Sigmoid colon (tissue), 7 donors: ENCODE measurements around the gene PSD4. TPM values are rescaled to one million over a fixed set of nuclear protein-coding genes. Genes with fewer than 3 reads are reported as not detected.

Experiments
- DNase-seq: peaks from one replicate; pipeline ENCODE4 v3.0.0-alpha.2; 2019
- H3K27ac ChIP-seq, 4 donors: fragments of 200-600 bp; sonication (generic); one replicate each; pipeline ENCODE4 v1.5.1; 2016 to 2019; ENCODE audit warnings: mild to moderate bottlenecking in 1 of 4
- H3K27me3 ChIP-seq, 3 donors: fragments of 200-600 bp; sonication (generic); one replicate each; pipeline ENCODE4 v1.5.1; 2019; ENCODE audit warnings: mild to moderate bottlenecking in 1 of 3
- H3K36me3 ChIP-seq, 4 donors: fragments of 200-600 bp; sonication (generic); one replicate each; pipeline ENCODE4 v1.5.1; 2016 to 2019
- H3K4me1 ChIP-seq, 4 donors: fragments of 200-600 bp; sonication (generic); one replicate each; pipeline ENCODE4 v1.5.1; 2017 to 2019
- H3K4me3 ChIP-seq, 4 donors: fragments of 200-600 bp; sonication (generic); one replicate each; pipeline ENCODE4 v1.5.1; 2017 to 2019; ENCODE audit warnings: mild to moderate bottlenecking in 2 of 4, moderate library complexity in 1 of 4
- H3K9me3 ChIP-seq, 4 donors: fragments of 200-600 bp in 3 of 4; sonication (generic) in 3 of 4; one replicate each; pipeline versions ENCODE4 v1.5.1 to v1.6.1; 2013 to 2019
- EP300 ChIP-seq, 4 donors: sonication (generic); formaldehyde crosslinking; IDR thresholded peaks; one replicate each; pipeline ENCODE4 v1.6.1; 2017; ENCODE audit warnings: antibody characterized with exemption in 4 of 4
- POLR2A ChIP-seq, 2 donors: fragments of 450-650 bp; IDR thresholded peaks; one replicate each; pipeline ENCODE4 v1.6.1; 2016; ENCODE audit warnings: antibody characterized with exemption in 2 of 2, mild to moderate bottlenecking in 2 of 2, moderate library complexity in 2 of 2
- POLR2AphosphoS5 ChIP-seq, 4 donors: sonication (generic); formaldehyde crosslinking; IDR thresholded peaks; one replicate each; pipeline ENCODE4 v1.6.1; 2017; ENCODE audit warnings: antibody characterized with exemption in 4 of 4
- WGBS, 2 donors: extraction: QIAGEN DNeasy Blood & Tissue Kit; methylation state at CpG; one replicate each; pipeline ENCODE4 v1.1.7; 2013; 5-methylcytosine and 5-hydroxymethylcytosine counted together
- intact Hi-C: fragments of 100-400 bp; cut with DNase I; formaldehyde crosslinking; loops from one replicate; pipeline ENCODE4 v1.15.1; 2023
- polyA plus RNA-seq, 3 donors: library from polyadenylated mRNA; stranded (reverse); fragments of 200-250 nt; gene quantifications; one replicate each; pipeline ENCODE4 v1.2.3, GENCODE V29; 2013
- total RNA-seq, 4 donors: library from RNA; depleted of rRNA; stranded (reverse); fragments of >200 nt; gene quantifications; one replicate each; pipeline ENCODE4 v1.1.0, GENCODE V29; 2016
- TF ChIP-seq, protein P1 (sequence below), 4 experiments: fragments of 450-650 bp in 3 of 4; fragments of 200-600 bp in 1 of 4; IDR thresholded peaks; one replicate each; pipeline ENCODE4 v1.5.1; 2016 to 2019; ENCODE audit warnings: antibody characterized with exemption in 4 of 4, mild to moderate bottlenecking in 3 of 4, moderate library complexity in 2 of 4
- donor health status: healthy with polysubstance abuse.
- donor health status: Bipolar disorder and iron deficiency.
- donor health status: healthy.

PSD4 gene
- total and polyA plus RNA-seq, 7 donors = 1.4 to 51.6 (median 6.6) TPM

DNA sequence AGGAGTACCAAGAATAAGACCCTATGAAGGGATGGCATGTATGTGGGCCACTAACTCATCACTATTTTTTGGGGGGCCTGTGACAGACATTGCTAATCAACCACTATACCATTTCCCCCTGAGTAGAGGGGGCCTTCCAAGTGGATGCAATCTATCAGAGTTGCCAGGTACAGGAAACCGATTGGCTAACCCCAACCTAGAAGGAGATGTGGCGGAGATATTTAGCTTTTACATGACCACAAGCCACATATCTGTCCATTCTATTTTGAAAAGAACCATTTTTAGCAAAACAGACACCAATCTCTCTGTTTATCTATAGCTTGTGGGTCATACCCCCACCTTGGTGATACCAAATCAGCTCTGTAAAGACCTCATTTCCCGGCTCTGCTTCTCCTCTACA lies 53.9 kb downstream of the PSD4 start:
- no peaks in the 10 kb centered on the region for H3K4me1 ChIP-seq
- no peak overlapping the region for H3K4me3 ChIP-seq
- TF ChIP-seq, protein P1, sequence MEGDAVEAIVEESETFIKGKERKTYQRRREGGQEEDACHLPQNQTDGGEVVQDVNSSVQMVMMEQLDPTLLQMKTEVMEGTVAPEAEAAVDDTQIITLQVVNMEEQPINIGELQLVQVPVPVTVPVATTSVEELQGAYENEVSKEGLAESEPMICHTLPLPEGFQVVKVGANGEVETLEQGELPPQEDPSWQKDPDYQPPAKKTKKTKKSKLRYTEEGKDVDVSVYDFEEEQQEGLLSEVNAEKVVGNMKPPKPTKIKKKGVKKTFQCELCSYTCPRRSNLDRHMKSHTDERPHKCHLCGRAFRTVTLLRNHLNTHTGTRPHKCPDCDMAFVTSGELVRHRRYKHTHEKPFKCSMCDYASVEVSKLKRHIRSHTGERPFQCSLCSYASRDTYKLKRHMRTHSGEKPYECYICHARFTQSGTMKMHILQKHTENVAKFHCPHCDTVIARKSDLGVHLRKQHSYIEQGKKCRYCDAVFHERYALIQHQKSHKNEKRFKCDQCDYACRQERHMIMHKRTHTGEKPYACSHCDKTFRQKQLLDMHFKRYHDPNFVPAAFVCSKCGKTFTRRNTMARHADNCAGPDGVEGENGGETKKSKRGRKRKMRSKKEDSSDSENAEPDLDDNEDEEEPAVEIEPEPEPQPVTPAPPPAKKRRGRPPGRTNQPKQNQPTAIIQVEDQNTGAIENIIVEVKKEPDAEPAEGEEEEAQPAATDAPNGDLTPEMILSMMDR (IDR thresholded peaks at IDR 0.05) = no peak
- TF ChIP-seq POLR2A (IDR thresholded peaks at IDR 0.05) (no peak), POLR2AphosphoS5 (IDR thresholded peaks at IDR 0.05) (no peak), EP300 (IDR thresholded peaks at IDR 0.05) (no peak)
- no peak for DNase-seq
- no peaks in the 10 kb centered on the region for H3K36me3 ChIP-seq
- H3K27me3 ChIP-seq = no peaks in the 10 kb centered on the region
- no peak overlapping the region for H3K27ac ChIP-seq
- WGBS, 2 donors = 77 to 90% methylated on average over 3 of the region's 3 CpGs
- intact Hi-C loops = no loop called here
- H3K9me3 ChIP-seq = no peaks in the 10 kb centered on the region

DNA sequence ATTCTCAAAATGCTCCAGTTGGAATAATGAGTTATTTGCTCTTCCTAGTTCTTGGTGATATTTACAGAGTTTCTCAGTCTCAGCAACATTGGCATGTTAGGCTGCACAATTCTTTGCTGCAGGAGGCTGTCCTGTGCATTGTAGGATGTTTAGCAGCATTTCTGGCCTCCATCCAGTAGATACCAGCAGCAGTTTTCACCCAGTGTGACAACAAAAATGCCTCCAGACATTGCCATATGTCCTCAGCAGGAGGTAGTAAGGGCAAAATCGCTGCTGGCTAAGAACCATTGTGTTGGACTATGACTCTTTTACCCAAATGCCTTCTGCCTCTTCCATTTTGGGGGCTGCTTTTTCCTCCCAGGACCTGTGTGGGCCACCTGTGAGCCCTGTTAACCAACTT lies 54.6 kb downstream of the PSD4 start:
- H3K4me3 ChIP-seq = no peak overlapping the region
- intact Hi-C loops = no loop called here
- DNase-seq = no peak
- no peak for TF ChIP-seq POLR2A (IDR thresholded peaks at IDR 0.05)
- no peak for TF ChIP-seq EP300 (IDR thresholded peaks at IDR 0.05)
- TF ChIP-seq POLR2AphosphoS5 (IDR thresholded peaks at IDR 0.05) = no peak
- TF ChIP-seq, protein P1 (IDR thresholded peaks at IDR 0.05) = no peak
- H3K36me3 ChIP-seq = no peaks in the 10 kb centered on the region
- no peaks in the 10 kb centered on the region for H3K27me3 ChIP-seq
- H3K4me1 ChIP-seq = no peaks in the 10 kb centered on the region
- no peaks in the 10 kb centered on the region for H3K9me3 ChIP-seq
- no peak overlapping the region for H3K27ac ChIP-seq
- 92 to 95% methylated on average over 1 of the region's 1 CpG for WGBS, 2 donors

DNA sequence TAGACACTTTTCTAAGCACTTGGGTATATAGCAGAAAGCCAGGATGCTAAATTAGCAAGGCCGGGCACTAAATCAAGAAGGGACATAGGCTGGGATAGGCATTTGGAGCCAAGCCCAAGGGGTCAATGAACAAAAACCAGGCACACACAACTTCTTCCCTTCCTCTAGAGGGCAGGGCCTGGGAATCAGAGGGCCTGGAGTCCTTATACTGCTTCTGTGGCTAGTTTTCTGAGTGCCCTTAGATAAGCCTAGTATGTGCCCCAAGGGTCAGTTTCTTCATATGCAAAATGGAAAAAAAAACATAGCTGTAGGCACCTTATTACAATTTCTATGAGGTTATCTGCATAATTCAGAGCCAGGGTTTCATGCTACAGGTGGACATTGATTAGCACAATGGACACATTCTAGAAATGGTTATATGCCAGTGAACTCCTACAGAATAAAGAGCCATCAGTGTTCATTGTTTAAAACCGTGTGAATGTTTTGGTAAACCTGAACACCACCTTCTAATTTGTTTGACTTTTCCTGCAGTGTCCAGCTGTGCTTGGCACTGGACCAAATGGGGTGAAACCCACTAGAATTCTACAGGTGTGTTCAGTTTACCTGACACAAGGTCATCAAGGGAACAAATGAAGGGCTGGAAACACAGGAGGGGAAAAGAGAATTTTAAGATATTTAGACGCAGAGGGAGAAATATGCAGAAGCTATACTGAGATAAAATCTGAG lies 55.4 kb downstream of the PSD4 start:
- 47 to 62% methylated on average over 3 of the region's 3 CpGs for WGBS, 2 donors
- H3K4me3 ChIP-seq = no peak overlapping the region
- intact Hi-C loops = no loop called here
- H3K36me3 ChIP-seq = no peaks in the 10 kb centered on the region
- H3K27me3 ChIP-seq = no peaks in the 10 kb centered on the region
- TF ChIP-seq, protein P1 (IDR thresholded peaks at IDR 0.05) = no peak
- no peak for TF ChIP-seq POLR2AphosphoS5 (IDR thresholded peaks at IDR 0.05)
- TF ChIP-seq EP300 (IDR thresholded peaks at IDR 0.05) = no peak
- no peak for TF ChIP-seq POLR2A (IDR thresholded peaks at IDR 0.05)
- no peak overlapping the region for H3K27ac ChIP-seq
- no peaks in the 10 kb centered on the region for H3K9me3 ChIP-seq
- DNase-seq = no peak
- H3K4me1 ChIP-seq = no peaks in the 10 kb centered on the region

DNA sequence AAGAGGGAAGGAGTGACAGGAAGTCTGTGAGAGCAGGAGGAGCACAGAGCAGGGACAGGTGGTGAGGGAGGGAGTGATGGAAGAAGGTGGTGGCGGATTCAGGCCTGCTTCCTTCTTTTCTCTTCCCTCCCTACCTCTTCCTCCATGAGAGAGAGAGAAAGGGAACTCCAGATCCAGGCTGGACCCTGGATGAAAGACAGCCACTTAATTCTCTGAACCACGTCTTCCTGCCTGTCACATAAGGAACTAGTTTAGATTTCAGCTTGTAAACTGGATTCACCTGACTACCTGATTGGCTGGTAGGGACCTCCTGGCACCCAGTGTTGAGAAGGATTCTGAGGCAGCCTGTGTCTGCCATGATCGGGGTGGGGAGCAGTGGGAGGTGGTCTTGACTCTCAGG lies 56.0 kb downstream of the PSD4 start:
- DNase-seq = no peak
- no peaks in the 10 kb centered on the region for H3K9me3 ChIP-seq
- TF ChIP-seq, protein P1 (IDR thresholded peaks at IDR 0.05) = no peak
- TF ChIP-seq EP300 (IDR thresholded peaks at IDR 0.05) (no peak), POLR2AphosphoS5 (IDR thresholded peaks at IDR 0.05) (no peak), POLR2A (IDR thresholded peaks at IDR 0.05) (no peak)
- 68 to 73% methylated on average over 3 of the region's 3 CpGs for WGBS, 2 donors
- H3K27me3 ChIP-seq = no peaks in the 10 kb centered on the region
- no peaks in the 10 kb centered on the region for H3K4me1 ChIP-seq
- no peak overlapping the region for H3K4me3 ChIP-seq
- intact Hi-C loops = no loop called here
- no peaks in the 10 kb centered on the region for H3K36me3 ChIP-seq
- H3K27ac ChIP-seq = no peak overlapping the region

DNA sequence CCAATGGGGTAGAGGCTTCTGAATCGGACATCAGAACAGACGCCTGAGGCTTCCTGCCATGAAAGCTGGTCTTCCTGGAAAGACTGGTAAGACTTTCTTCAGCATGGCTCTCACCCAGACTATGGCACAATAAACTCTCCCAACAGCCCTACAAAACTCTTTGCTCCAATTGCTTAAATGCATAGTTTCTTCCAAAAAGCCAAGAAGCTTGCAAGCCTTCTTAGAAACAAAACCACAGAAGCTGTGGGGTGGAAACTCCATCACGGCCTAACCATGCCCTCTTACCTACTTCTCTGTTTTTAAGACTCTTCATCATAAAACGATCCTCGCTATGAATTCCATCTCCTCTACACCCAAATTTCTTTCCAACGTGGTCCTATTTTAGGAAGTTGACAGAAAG lies 56.8 kb downstream of the PSD4 start:
- Histone ChIP-seq H3K4me1 (no peaks in the 10 kb centered on the region), H3K4me3 (no peak overlapping the region), H3K27me3 (no peaks in the 10 kb centered on the region), H3K27ac (no peak overlapping the region), H3K9me3 (no peaks in the 10 kb centered on the region), H3K36me3 (no peaks in the 10 kb centered on the region)
- 60 to 73% methylated on average over 6 of the region's 6 CpGs for WGBS, 2 donors
- intact Hi-C loops = no loop called here
- TF ChIP-seq, protein P1 (IDR thresholded peaks at IDR 0.05) = no peak
- TF ChIP-seq EP300 (IDR thresholded peaks at IDR 0.05) = no peak
- TF ChIP-seq POLR2AphosphoS5 (IDR thresholded peaks at IDR 0.05) = no peak
- TF ChIP-seq POLR2A (IDR thresholded peaks at IDR 0.05) = no peak
- no peak for DNase-seq
